ENCODE data around the gene TBC1D22A.

TBC1D22A gene

GRCh38 chr22:46933040-46933930, 170.8 kb downstream of the TBC1D22A start:
- DNase-seq (ENCODE audit: low read depth, low spot score): no peak

- DNase-seq (ENCODE audit: low read depth, low spot score): no peak
These were observed 171.8 kb downstream of the TBC1D22A start for GRCh38 chr22:46934172-46934745.

- no peak for DNase-seq (ENCODE audit: low read depth, low spot score)
These were observed 172.5 kb downstream of the TBC1D22A start for GRCh38 chr22:46934746-46935491.

DNA sequence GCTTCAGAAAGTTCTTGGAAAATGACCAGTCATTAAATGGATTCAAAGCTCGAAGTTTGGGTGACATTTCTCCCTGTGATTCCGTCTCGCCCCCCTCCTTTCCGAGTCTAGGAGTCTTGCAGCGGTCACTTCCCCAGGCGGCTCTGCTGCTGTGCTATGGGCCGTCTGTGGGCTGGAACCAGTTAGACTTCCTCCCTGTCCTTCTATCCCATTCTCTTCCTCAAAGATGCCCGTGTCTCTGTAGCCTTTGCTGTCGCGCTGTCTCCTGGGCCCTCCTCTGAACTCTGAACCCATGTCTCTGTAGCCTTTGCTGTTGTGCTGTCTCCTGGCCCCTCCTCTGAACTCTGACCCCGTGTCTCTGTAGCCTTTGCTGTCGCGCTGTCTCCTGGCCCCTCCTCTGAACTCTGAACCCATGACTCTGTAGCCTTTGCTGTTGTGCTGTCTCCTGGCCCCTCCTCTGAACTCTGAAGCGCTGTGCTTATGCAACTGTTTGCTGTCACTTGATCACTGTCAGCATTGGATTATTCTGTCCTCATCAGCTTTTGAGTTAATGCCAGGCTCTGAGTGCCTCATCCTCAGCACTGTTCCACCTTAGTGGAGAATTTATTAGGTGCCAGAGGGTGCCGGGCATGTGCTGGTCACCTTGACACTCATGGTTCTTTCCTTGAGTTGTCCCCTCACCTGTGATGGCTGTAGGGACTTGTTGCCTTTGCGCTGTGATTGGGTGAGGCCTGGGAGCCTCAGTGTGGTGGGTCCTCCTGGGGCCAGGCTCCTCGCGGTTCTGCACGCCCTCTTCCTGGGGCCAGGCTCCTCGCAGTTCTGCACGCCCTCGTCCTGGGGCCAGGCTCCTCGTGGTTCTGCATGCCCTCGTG, 173.3 kb downstream of the TBC1D22A start:
- no peak for DNase-seq (ENCODE audit: low read depth, low spot score)

DNA sequence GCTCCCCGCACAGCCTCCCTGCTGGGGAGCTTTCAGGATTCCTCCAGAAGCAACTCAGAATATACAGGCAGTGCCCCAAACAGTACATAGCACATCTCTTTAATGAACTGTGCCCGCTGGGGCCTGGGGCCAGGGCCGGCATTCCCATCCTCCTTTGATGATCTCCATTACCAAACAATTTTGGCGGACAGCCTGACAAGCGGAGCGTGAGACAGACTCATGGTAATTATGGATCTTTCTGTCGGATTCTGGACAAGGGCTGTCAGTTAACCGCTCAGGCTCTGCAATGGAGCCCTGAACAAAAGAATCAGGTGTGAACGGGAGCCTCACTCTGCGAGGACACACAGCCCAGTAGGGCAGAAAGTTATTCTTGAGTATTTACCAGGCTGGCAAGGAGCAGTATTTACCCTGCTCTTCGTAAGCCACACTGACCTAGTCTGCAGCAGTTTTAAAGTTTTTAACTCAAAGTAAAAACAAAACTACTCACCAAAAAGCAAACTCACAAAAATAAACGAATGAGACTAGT, 174.0 kb downstream of the TBC1D22A start:
- no peak for DNase-seq (ENCODE audit: low read depth, low spot score)

GRCh38 chr22:46937185-46937584, 174.7 kb downstream of the TBC1D22A start:
- DNase-seq (ENCODE audit: low read depth, low spot score): no peak

DNA sequence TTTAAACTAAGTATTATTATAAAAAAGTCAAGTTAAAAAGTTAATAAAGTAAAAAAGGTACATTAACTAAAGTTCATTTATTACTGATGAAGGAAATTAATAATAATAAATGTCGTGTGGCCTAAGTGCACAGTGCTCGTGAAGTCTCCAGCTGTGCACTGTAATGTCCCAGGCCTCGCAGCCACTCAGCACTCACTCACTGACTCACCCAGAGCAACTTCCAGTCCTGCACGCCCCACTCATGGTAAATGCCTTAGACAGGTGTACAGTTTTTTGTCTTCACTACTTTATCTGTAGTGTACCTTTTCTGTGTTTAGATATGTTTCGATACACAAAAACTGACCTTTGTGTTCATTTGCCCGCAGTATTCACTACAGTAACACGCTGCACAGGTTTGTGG, 175.5 kb downstream of the TBC1D22A start:
- no peak for DNase-seq (ENCODE audit: low read depth, low spot score)

DNA sequence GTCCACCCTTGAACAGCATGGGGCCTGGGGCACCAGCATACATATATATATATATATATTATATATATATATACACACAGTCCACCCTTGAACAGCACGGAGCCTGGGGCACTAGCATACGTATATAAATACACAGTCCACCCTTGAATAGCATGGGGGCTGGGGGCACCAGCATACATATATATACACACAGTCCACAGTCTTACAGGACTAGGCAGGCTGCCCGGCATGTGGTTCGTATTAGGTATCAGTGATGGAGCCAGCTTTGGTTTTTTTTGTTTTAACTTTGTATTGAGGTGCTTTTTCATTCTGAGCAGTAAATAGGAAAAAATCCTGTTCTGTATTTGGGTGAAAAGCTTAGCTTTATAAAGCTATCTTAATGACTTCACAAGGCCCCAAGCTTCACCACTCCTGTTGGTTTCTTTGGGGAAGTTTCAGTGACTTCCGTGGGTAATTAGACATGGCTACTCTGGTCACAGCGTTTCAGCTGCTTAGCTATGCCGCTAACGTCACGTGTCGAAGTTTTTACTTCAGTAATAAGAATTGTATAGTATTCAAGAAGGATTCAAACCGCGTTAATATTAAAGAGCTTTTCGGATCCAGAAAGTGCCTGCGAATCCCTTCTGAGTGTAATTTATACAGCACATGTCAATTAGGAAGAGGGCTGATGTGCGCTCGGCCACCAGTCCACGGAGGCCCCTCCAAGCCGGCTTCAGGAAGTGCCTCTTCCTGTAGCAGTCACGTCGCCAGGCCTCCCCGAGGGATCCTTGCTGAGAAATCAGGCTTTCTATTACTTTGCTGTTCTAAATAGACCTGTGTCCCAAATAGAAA, 179.7 kb downstream of the TBC1D22A start:
- no peak for DNase-seq (ENCODE audit: low read depth, low spot score)

DNA sequence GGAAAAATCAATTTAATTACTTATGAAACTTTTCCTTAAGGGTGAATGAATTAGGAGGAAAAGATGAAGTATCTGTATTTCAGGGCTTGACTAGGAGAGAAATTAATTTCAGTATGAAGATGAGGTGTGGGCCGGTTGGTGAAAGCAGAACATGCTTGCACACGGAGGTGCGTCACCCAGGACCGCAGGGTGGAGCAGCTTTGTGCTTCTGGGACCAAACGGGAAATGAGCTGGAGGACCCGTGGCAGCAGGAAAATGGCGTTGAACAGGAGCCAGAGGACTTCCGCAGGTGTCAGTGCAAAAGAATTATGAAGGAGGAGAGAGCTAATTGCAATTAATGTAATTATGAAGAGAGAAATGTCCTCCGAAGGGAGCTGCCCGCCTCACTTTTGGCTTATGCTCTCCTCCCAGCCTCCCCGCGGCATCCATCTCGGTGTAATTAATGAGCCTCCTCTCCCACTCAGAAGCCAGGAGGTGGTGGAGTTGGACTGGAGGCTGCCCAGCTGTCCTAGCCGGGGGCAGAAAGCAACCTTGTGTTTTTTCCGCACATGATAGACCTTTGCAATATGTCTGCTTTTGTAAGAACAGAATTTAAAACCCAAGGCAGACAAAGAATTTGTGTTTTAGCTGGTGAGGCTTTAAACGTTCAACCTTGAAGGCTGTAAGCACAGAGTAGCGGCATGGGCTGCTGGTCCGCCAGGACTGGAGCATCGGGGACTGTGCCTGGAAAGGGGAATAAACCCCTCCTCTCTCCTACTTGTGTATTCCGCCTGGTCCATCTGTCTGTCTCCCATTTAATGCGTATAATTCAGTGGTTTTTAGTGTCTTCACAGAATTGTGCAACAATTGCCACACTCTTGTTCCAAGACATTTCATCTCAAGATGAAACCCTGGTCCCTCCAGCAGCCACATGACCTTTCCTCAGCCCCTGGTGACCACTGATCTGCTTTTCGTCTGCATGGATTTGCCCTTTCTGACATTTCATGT, 180.6 kb downstream of the TBC1D22A start:
- DNase-seq (ENCODE audit: low read depth, low spot score): no peak

- no peak for DNase-seq (ENCODE audit: low read depth, low spot score)
These were observed 183.0 kb downstream of the TBC1D22A start for GRCh38 chr22:46945481-46945880.

DNA sequence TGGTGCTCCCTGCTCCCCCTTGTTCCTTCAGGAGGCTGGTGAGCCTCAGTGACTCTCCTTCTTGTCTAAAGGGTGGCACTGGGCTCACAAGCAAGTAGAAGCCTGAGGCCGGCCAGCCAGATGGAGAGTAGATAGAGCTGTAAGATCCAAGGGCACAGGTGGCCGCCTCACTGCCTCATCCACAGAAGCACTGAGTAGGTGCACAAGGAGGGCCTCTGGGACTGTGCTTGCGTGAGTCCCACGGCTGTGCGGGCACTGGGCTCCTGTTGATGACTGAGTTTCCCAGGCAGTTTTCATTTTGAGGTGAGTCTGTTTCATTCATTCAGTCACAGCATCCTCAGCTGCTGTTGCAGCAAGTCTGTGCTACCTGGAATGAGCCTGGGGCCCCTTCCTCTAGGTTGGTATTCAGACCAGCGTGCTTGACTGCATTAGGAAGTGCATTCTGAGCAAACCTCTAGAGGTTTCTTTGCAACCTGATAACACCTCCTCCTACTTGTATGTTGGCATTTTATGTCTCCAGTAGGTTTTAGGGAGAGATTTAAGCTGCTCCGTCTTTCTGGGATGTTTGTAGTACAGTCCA, 184.0 kb downstream of the TBC1D22A start:
- no peak for DNase-seq (ENCODE audit: low read depth, low spot score)

DNA sequence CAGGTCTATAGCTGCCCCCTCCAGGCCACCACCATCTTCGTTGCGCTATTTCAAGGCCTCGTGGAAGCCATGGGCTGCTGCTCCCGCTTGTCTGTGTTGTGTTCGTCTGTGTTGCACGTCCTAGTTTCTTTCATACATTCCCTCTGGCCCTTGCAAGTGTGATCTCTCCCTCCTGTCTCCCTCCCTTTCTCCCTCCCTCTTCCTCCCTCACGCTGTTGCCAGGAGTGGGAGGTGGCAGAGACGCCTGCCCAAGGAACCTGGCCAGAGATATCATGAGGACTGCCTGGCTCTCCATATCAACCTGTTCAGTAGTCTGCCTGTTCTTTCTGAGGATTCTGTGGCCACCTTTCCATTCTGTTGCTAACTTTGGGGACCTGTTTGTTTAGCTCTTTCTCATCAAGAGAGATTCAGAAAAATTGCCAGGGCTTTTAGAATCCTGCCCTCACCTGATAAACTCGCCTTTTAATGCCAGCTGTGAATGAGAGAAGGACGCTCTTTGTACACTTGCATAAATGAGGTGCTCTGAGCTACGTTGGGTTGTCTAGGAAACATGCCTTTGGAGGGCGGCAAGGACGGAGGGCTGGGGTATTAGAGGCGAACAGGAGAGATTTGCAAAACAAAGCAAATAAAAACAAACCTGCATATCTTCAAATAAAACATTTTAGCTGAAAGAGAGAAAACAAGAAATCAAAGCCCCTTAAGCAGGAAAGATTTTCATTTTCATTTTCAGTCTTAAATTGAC, 185.2 kb downstream of the TBC1D22A start:
- DNase-seq (ENCODE audit: low read depth, low spot score): no peak

GRCh38 chr22:46948411-46949144, 186.1 kb downstream of the TBC1D22A start:
- DNase-seq (ENCODE audit: low read depth, low spot score): no peak

DNA sequence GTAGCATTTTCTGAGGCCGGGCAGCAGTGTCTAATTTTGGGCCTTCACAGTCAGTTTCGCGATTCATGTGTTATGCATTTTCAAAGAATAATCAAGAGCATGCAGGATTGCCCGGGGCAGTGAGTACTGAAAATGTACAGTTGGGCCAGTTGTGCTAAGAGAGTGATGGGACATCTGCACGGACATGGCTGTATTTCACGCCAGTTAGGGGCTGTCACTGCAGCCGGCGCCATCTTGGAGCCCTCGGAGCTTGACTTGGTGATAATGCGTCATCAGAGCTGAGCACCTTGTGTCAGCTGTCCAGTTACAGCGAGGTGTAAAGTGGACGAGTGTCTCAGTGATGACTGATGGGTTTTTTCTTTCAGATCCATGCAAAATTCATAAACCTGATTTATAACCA, 188.9 kb downstream of the TBC1D22A start:
- no peak for DNase-seq (ENCODE audit: low read depth, low spot score)

- DNase-seq (ENCODE audit: low read depth, low spot score): no peak
These were observed 189.5 kb downstream of the TBC1D22A start for GRCh38 chr22:46951973-46952372.

- no peak for DNase-seq (ENCODE audit: low read depth, low spot score)
These were observed 191.7 kb downstream of the TBC1D22A start for GRCh38 chr22:46953968-46954765.

- no peak for DNase-seq (ENCODE audit: low read depth, low spot score)
These were observed 192.3 kb downstream of the TBC1D22A start for GRCh38 chr22:46954781-46955180.
